ENCODE measurements around the gene WDR17.

WDR17 gene

DNA sequence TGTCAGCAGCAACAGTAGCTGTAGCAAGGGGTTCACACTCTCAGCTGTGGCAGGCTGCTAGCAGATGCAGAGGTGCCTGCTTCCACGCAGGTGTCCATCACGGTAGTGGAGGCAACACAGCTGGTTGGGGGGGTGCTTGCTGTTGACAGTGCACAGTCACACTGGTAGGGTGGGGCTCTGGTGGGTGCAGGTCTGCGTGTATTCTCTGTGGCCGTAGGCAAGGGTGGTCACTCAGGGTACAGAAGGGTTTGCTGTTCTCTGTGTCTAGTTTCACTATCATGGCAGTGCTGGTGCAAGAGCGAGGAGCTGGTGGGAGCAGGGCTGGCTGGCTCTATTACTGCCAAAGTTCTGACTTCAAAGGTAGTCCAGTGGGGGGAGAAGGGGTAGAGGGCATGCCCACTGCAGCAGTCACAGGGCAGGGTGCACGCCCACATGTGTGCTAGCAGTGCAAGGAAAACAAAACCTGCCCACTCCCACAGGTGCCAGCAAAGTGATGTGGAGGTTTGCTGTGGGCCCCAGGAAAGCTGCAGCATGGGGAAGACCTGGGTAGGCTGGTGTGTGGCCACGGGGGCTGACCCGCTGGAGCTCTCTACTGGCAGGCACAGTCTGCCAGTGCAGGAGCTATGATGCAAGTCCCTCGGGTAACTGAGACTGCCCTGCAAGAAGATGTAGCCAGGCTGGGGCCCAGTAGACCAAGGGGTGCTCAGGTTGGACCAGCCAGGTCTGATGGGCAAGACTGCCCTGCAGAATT is 21.6 kb upstream of the WDR17 start:
- Histone ChIP-seq H3K4me1 (ENCODE audit: control insufficient read depth, low read length) (no peaks in the 10 kb centered on the region), H3K79me2 (ENCODE audit: control insufficient read depth, low read length) (no peaks in the 10 kb centered on the region), H3K9me2 (replicated peaks; ENCODE audit: control insufficient read depth, low read length) (no peaks in the 10 kb centered on the region), H3K4me2 (ENCODE audit: low read length) (no peak overlapping the region), H3K36me3 (ENCODE audit: control insufficient read depth, low read length) (no peaks in the 10 kb centered on the region), H3K4me3 (ENCODE audit: low read length) (no peak overlapping the region), H3F3A (ENCODE audit: control insufficient read depth, insufficient read depth) (no peaks in the 10 kb centered on the region), H3K9me3 (ENCODE audit: control insufficient read depth, insufficient read depth, low read length) (peaks cover 5% of the 10 kb centered on the region; the same call in 1 of the 2 replicates), H4K20me1 (ENCODE audit: control insufficient read depth, insufficient read depth, low read depth, low read length) (no peaks in the 10 kb centered on the region), H3K27me3 (ENCODE audit: control insufficient read depth, low read length) (no peaks in the 10 kb centered on the region), H3K27ac (ENCODE audit: low read depth, low read length) (no peak overlapping the region)
- TF ChIP-seq, protein P1, sequence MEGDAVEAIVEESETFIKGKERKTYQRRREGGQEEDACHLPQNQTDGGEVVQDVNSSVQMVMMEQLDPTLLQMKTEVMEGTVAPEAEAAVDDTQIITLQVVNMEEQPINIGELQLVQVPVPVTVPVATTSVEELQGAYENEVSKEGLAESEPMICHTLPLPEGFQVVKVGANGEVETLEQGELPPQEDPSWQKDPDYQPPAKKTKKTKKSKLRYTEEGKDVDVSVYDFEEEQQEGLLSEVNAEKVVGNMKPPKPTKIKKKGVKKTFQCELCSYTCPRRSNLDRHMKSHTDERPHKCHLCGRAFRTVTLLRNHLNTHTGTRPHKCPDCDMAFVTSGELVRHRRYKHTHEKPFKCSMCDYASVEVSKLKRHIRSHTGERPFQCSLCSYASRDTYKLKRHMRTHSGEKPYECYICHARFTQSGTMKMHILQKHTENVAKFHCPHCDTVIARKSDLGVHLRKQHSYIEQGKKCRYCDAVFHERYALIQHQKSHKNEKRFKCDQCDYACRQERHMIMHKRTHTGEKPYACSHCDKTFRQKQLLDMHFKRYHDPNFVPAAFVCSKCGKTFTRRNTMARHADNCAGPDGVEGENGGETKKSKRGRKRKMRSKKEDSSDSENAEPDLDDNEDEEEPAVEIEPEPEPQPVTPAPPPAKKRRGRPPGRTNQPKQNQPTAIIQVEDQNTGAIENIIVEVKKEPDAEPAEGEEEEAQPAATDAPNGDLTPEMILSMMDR (IDR thresholded peaks at IDR 0.05; ENCODE audit: low read depth, low read length, poor library complexity, severe bottlenecking): no peak
- no peak for TF ChIP-seq EZH2phosphoT487 (IDR thresholded peaks at IDR 0.05; ENCODE audit: borderline replicate concordance, low read length)

DNA sequence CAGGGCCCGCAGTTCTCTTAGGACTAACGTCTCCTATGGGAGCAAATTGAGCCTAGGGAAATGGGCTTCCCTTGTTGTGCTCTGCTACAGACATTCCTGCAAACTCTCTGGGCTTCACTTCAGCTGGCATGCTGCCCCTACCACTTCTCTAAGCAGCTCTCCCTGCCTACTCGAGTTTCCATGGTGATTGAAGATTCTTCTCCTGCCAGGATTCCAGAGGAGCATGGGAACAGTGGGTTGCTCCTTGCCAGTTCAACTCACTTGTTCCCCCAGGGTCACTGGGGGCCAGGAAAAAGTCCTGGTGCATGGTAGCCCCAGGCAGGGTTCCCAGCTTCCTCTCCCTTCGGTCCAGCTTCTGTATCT is 21.1 kb upstream of the WDR17 start:
- no peaks in the 10 kb centered on the region for H3K9me2 ChIP-seq (replicated peaks; ENCODE audit: control insufficient read depth, low read length)
- H3K36me3 ChIP-seq (ENCODE audit: control insufficient read depth, low read length): no peaks in the 10 kb centered on the region
- no peak overlapping the region for H3K4me2 ChIP-seq (ENCODE audit: low read length)
- no peaks in the 10 kb centered on the region for H3K79me2 ChIP-seq (ENCODE audit: control insufficient read depth, low read length)
- TF ChIP-seq, protein P1 (IDR thresholded peaks at IDR 0.05; ENCODE audit: low read depth, low read length, poor library complexity, severe bottlenecking): no peak
- TF ChIP-seq EZH2phosphoT487 (IDR thresholded peaks at IDR 0.05; ENCODE audit: borderline replicate concordance, low read length): no peak
- no peak overlapping the region for H3K4me3 ChIP-seq (ENCODE audit: low read length)
- no peaks in the 10 kb centered on the region for H3K27me3 ChIP-seq (ENCODE audit: control insufficient read depth, low read length)
- H3F3A ChIP-seq (ENCODE audit: control insufficient read depth, insufficient read depth): no peaks in the 10 kb centered on the region
- no peaks in the 10 kb centered on the region for H3K4me1 ChIP-seq (ENCODE audit: control insufficient read depth, low read length)
- no peaks in the 10 kb centered on the region; the same call in 1 of the 2 replicates for H3K9me3 ChIP-seq (ENCODE audit: control insufficient read depth, insufficient read depth, low read length)
- H4K20me1 ChIP-seq (ENCODE audit: control insufficient read depth, insufficient read depth, low read depth, low read length): no peaks in the 10 kb centered on the region
- no peak overlapping the region for H3K27ac ChIP-seq (ENCODE audit: low read depth, low read length)

DNA sequence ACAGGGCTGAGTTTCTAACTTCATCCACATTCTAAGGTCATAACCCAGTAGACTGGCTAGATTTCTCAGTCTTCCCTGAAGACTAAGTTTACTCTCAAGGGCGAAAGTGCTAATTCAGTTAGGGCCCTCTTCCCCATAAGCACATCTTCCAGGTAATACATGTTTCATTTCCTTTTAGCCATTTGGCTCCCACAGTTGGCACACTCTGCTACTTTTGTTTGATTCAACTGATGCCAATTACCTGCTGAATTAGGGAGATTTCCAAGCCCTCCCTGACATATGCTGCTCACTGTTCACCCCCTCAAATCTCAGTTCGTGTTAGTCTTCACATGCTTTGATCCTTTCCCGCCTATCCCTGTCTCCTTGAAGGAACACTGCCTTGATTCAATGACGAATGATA is 17.0 kb upstream of the WDR17 start:
- TF ChIP-seq EZH2phosphoT487 (IDR thresholded peaks at IDR 0.05; ENCODE audit: borderline replicate concordance, low read length): no peak
- TF ChIP-seq, protein P1 (IDR thresholded peaks at IDR 0.05; ENCODE audit: low read depth, low read length, poor library complexity, severe bottlenecking): no peak
- no peaks in the 10 kb centered on the region for H3K9me2 ChIP-seq (replicated peaks; ENCODE audit: control insufficient read depth, low read length)
- H3K27ac ChIP-seq (ENCODE audit: low read depth, low read length): no peak overlapping the region
- H3K4me1 ChIP-seq (ENCODE audit: control insufficient read depth, low read length): peaks cover 13% of the 10 kb centered on the region
- H3K9me3 ChIP-seq (ENCODE audit: control insufficient read depth, insufficient read depth, low read length): no peaks in the 10 kb centered on the region
- no peaks in the 10 kb centered on the region for H3K79me2 ChIP-seq (ENCODE audit: control insufficient read depth, low read length)
- no peaks in the 10 kb centered on the region for H3K36me3 ChIP-seq (ENCODE audit: control insufficient read depth, low read length)
- H4K20me1 ChIP-seq (ENCODE audit: control insufficient read depth, insufficient read depth, low read depth, low read length): no peaks in the 10 kb centered on the region
- H3K4me3 ChIP-seq (ENCODE audit: low read length): no peak overlapping the region
- H3K4me2 ChIP-seq (ENCODE audit: low read length): no peak overlapping the region
- no peaks in the 10 kb centered on the region for H3F3A ChIP-seq (ENCODE audit: control insufficient read depth, insufficient read depth)
- H3K27me3 ChIP-seq (ENCODE audit: control insufficient read depth, low read length): no peaks in the 10 kb centered on the region

All from DOHH2 (cell line).